Neutrophil (primary cell): ENCODE measurements around the gene SH3RF3.

Experiments
- H3K27ac ChIP-seq: fragments of 200-600 bp; sonication (generic); 2 replicates; pipeline ENCODE4 v1.5.1; 2016; ENCODE audit warnings: mild to moderate bottlenecking, moderate library complexity
- H3K27me3 ChIP-seq: fragments of 200-600 bp; sonication (generic); 2 replicates; pipeline ENCODE4 v1.6.0; 2016; ENCODE audit warnings: mild to moderate bottlenecking
- H3K36me3 ChIP-seq: fragments of 200-600 bp; sonication (generic); 2 replicates; pipeline ENCODE4 v1.5.1; 2017
- H3K4me1 ChIP-seq, 2 experiments: fragments of 200-600 bp in 1 of 2; sonication (generic) in 1 of 2; 1 replicate in 1 of 2; 2 replicates in 1 of 2; pipeline versions ENCODE4 v1.5.1 to v1.6.1; 2013 to 2016; ENCODE audit warnings: low read depth in 1 of 2, low read length in 1 of 2, mild to moderate bottlenecking in 1 of 2, moderate library complexity in 1 of 2; ENCODE audit not compliant: control insufficient read depth in 1 of 2, insufficient read depth in 1 of 2
- H3K4me3 ChIP-seq, 2 experiments: fragments of 200-600 bp in 1 of 2; sonication (generic) in 1 of 2; 1 replicate in 1 of 2; 2 replicates in 1 of 2; pipeline ENCODE4 v1.5.1; 2013 to 2016; ENCODE audit warnings: low read depth in 1 of 2, low read length in 1 of 2, mild to moderate bottlenecking in 1 of 2, moderate library complexity in 1 of 2
- H3K9me3 ChIP-seq: fragments of 200-600 bp; sonication (generic); 2 replicates; pipeline ENCODE4 v1.5.1; 2016
- CTCF ChIP-seq: fragments of 200-600 bp; sonication (generic); IDR thresholded peaks from 2 replicates; pipeline ENCODE4 v1.5.1; 2016; ENCODE audit warnings: antibody characterized with exemption

SH3RF3 gene

GRCh38 chr2:109396202-109397180 is 267.5 kb downstream of the SH3RF3 start:
- Histone ChIP-seq H3K36me3 (peaks cover 15% of the 10 kb centered on the region), H3K4me1 (no peaks in the 10 kb centered on the region), H3K9me3 (no peaks in the 10 kb centered on the region), H3K4me3 (no peak overlapping the region), H3K27me3 (peaks cover 19% of the 10 kb centered on the region), H3K27ac (no peak overlapping the region)
- no peak for TF ChIP-seq CTCF

DNA sequence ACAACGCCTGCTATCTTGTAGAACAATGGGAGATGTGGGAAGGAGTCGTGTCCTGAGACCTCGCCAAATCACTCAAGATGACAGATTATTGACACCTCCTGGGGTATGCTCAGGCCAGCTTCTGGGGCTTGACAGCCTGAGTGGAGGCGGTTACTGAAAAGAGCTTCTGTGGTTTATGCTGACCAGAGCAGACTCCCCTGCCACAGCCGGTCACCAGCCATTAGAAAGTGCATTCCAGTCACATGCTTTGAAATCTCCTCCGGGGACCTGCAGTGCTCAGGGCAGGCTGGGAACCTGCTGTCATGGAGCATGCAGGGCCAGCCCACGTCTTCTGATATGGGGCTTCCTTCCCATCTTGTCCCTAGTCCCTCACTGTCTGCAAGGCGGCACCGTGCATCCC is 268.9 kb downstream of the SH3RF3 start:
- H3K36me3 ChIP-seq: peaks cover 15% of the 10 kb centered on the region
- H3K27ac ChIP-seq: no peak overlapping the region
- H3K4me1 ChIP-seq: no peaks in the 10 kb centered on the region
- no peaks in the 10 kb centered on the region for H3K9me3 ChIP-seq
- H3K4me3 ChIP-seq: no peak overlapping the region
- H3K27me3 ChIP-seq: peaks cover 21% of the 10 kb centered on the region
- no peak for TF ChIP-seq CTCF

DNA sequence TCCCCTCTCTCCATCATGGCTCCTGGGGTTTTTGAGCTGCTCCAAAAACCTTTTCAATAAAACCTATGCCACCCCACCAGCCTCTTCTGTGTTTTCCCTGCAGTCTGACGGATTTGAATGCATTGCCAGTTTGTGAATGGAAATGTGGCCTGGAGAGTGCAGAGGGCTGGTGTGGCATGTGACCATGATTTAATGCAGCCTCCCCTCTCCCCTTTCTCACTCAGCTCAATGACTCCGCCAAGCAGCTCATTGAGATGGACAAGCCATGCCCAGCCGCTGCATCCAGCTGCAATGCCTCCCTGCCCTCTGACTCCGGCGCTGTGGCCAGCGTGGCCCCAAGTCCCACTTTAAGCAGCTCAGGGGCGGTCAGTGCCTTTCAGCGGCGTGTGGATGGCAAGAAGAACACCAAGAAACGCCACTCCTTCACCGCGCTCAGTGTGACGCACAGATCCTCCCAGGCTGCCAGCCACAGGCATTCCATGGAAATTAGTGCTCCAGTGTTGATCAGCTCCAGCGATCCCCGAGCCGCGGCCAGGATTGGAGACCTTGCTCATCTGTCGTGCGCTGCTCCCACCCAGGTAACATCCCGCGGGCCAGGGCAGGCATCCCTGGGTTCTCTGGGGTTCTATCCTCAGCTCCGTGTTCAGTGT is 269.5 kb downstream of the SH3RF3 start:
- H3K36me3 ChIP-seq: peaks cover 15% of the 10 kb centered on the region
- no peak overlapping the region for H3K27ac ChIP-seq
- H3K27me3 ChIP-seq: peaks cover 26% of the 10 kb centered on the region
- TF ChIP-seq CTCF: no peak
- H3K9me3 ChIP-seq: no peaks in the 10 kb centered on the region
- H3K4me1 ChIP-seq: no peaks in the 10 kb centered on the region
- H3K4me3 ChIP-seq: no peak overlapping the region

- Histone ChIP-seq H3K36me3 (peaks cover 15% of the 10 kb centered on the region), H3K4me1 (no peaks in the 10 kb centered on the region), H3K27ac (no peak overlapping the region), H3K9me3 (no peaks in the 10 kb centered on the region), H3K27me3 (peaks cover 26% of the 10 kb centered on the region), H3K4me3 (no peak overlapping the region)
- TF ChIP-seq CTCF: no peak
Measured at GRCh38 chr2:109399066-109399465, 270.1 kb downstream of the SH3RF3 start.

DNA sequence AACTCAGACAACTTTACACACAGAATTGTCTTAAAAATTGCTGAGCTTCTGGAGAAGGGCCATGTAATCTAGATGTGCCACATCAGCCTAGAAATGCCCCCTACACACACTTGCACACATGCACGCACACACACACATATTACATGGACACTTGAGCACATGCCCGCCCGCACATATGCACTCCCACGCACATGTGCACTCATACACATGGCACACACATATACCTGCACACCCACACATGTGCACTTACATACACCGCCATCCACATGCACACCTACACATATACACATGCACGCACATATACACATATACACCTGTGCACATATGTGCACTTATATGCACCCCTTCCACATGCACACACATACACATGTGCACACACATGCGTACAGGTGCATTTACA is 271.1 kb downstream of the SH3RF3 start:
- Histone ChIP-seq H3K27me3 (peaks cover 26% of the 10 kb centered on the region), H3K9me3 (no peaks in the 10 kb centered on the region), H3K4me1 (no peaks in the 10 kb centered on the region), H3K36me3 (peaks cover 15% of the 10 kb centered on the region), H3K4me3 (no peak overlapping the region), H3K27ac (no peak overlapping the region)
- no peak for TF ChIP-seq CTCF
